ENCODE data around the gene BNC2.

The BNC2 gene

GRCh38 chr9:16627521-16627920 lies 242.9 kb downstream of the BNC2 start:
- TF ChIP-seq GATA3 (IDR thresholded peaks at IDR 0.05; ENCODE audit: low read depth, low read length) (no peak), GATA2 (IDR thresholded peaks at IDR 0.05; ENCODE audit: low read depth, low read length) (no peak)

- TF ChIP-seq GATA3 (IDR thresholded peaks at IDR 0.05; ENCODE audit: low read depth, low read length) (no peak), GATA2 (IDR thresholded peaks at IDR 0.05; ENCODE audit: low read depth, low read length) (no peak)
Measured at GRCh38 chr9:16626577-16627130, 243.8 kb downstream of the BNC2 start.

GRCh38 chr9:16625811-16626210 lies 244.7 kb downstream of the BNC2 start:
- TF ChIP-seq GATA2 (IDR thresholded peaks at IDR 0.05; ENCODE audit: low read depth, low read length) (no peak), GATA3 (IDR thresholded peaks at IDR 0.05; ENCODE audit: low read depth, low read length) (no peak)

- TF ChIP-seq GATA3 (IDR thresholded peaks at IDR 0.05; ENCODE audit: low read depth, low read length) (no peak), GATA2 (IDR thresholded peaks at IDR 0.05; ENCODE audit: low read depth, low read length) (no peak)
Measured at GRCh38 chr9:16625161-16625631, 245.3 kb downstream of the BNC2 start.

- no peak for TF ChIP-seq GATA2 (IDR thresholded peaks at IDR 0.05; ENCODE audit: low read depth, low read length)
- TF ChIP-seq GATA3 (IDR thresholded peaks at IDR 0.05; ENCODE audit: low read depth, low read length): no peak
Measured at GRCh38 chr9:16624744-16625117, 245.7 kb downstream of the BNC2 start.

- TF ChIP-seq GATA2 (IDR thresholded peaks at IDR 0.05; ENCODE audit: low read depth, low read length) (no peak), GATA3 (IDR thresholded peaks at IDR 0.05; ENCODE audit: low read depth, low read length) (no peak)
Measured at GRCh38 chr9:16623989-16624743, 246.3 kb downstream of the BNC2 start.

GRCh38 chr9:16622541-16622940 lies 247.9 kb downstream of the BNC2 start:
- TF ChIP-seq GATA2 (IDR thresholded peaks at IDR 0.05; ENCODE audit: low read depth, low read length) (no peak), GATA3 (IDR thresholded peaks at IDR 0.05; ENCODE audit: low read depth, low read length) (no peak)

GRCh38 chr9:16619914-16620520 lies 250.5 kb downstream of the BNC2 start:
- TF ChIP-seq GATA2 (IDR thresholded peaks at IDR 0.05; ENCODE audit: low read depth, low read length) (no peak), GATA3 (IDR thresholded peaks at IDR 0.05; ENCODE audit: low read depth, low read length) (no peak)

GRCh38 chr9:16619402-16619801 lies 251.1 kb downstream of the BNC2 start:
- no peak for TF ChIP-seq GATA3 (IDR thresholded peaks at IDR 0.05; ENCODE audit: low read depth, low read length)
- TF ChIP-seq GATA2 (IDR thresholded peaks at IDR 0.05; ENCODE audit: low read depth, low read length): no peak

GRCh38 chr9:16618524-16618923 lies 251.9 kb downstream of the BNC2 start:
- no peak for TF ChIP-seq GATA2 (IDR thresholded peaks at IDR 0.05; ENCODE audit: low read depth, low read length)
- TF ChIP-seq GATA3 (IDR thresholded peaks at IDR 0.05; ENCODE audit: low read depth, low read length): no peak

GRCh38 chr9:16616686-16617085 lies 253.8 kb downstream of the BNC2 start:
- TF ChIP-seq GATA3 (IDR thresholded peaks at IDR 0.05; ENCODE audit: low read depth, low read length) (no peak), GATA2 (IDR thresholded peaks at IDR 0.05; ENCODE audit: low read depth, low read length) (no peak)

GRCh38 chr9:16615451-16615850 lies 255.0 kb downstream of the BNC2 start:
- TF ChIP-seq GATA2 (IDR thresholded peaks at IDR 0.05; ENCODE audit: low read depth, low read length) (no peak), GATA3 (IDR thresholded peaks at IDR 0.05; ENCODE audit: low read depth, low read length) (no peak)

- TF ChIP-seq GATA2 (IDR thresholded peaks at IDR 0.05; ENCODE audit: low read depth, low read length): no peak
- TF ChIP-seq GATA3 (IDR thresholded peaks at IDR 0.05; ENCODE audit: low read depth, low read length): no peak
Measured at GRCh38 chr9:16613605-16614004, 256.9 kb downstream of the BNC2 start.

GRCh38 chr9:16613051-16613450 lies 257.4 kb downstream of the BNC2 start:
- TF ChIP-seq GATA2 (IDR thresholded peaks at IDR 0.05; ENCODE audit: low read depth, low read length) (no peak), GATA3 (IDR thresholded peaks at IDR 0.05; ENCODE audit: low read depth, low read length) (no peak)

GRCh38 chr9:16612627-16613026 lies 257.8 kb downstream of the BNC2 start:
- TF ChIP-seq GATA3 (IDR thresholded peaks at IDR 0.05; ENCODE audit: low read depth, low read length): no peak
- no peak for TF ChIP-seq GATA2 (IDR thresholded peaks at IDR 0.05; ENCODE audit: low read depth, low read length)
